Measurements from ENCODE around the gene ERP29.

Gene ERP29

DNA sequence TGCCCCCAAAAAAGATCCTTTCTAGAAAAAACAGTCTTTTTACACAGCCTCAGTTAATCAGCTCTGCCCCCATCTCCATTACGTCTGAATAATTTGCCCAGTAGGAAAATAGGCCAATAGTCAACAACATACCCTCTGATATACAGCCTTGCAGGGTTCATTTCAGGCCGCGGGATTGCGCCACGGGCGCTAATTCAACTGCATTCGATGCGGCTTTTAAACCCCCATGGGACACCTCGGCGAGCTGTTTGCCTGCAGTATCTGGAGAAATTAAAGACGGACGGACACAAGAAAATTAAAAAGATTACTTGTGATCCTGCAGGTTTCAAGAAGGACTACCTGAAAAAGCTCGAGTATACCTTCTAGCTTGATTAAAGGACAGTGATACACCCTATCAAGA, 36.1 kb downstream of the ERP29 start:
- DNase-seq, result no peak

DNA sequence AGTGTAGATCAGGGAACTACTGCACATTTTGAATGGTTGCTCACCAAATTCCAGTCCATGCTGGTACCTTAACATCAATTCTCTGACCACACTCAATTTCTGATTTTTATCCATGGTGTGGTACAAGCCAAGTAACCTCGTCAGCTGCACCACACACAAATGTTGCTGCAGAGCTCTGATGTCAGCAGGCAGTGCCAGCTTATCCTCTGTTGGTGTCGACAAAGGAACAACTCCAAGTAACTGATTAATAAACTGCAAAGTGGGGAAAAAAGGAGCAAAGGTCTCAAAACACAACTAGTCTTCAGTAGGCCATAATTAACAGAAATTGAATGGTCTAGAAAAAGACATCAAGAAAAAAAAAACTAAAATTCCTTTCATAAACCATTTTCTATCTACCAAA, 47.9 kb downstream of the ERP29 start:
- no peak for DNase-seq

DNA sequence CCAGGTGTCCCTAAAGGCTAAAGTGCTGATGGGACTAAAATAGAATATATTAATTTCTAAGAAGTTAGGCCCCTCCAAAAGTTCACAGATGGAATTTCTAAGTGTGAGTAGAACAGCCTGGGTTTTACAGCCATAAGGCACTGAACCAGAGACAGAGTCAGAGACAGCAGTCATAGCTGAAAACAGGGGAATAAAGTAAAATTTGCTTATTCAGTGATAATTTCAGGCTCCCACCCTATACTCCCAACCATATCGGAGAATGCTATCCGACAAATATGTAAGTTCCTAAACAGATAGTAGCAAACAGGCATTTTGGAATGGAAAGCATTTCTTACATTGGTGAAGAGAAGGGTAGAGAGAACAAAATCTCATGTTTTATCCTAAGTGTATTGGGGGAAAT, 50.0 kb downstream of the ERP29 start:
- no peak for DNase-seq

DNA sequence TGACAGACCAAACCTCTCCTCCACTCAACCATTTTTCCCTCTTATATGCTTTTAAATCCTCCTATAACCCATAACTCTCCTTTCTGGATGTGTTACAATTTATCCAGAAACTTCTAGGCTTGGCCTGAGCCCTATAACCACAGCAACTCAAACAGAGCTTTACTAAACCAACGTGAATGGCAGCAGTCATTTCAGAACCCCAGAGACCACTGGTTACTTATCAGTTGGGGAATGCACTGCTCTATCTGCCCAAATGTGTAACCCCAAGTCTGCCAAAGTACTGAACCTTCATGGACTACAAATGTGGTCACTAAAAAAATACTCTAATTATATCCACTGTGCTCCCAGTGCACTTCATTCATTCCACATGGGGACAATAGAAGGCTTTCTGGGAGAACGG, 53.3 kb downstream of the ERP29 start:
- DNase-seq, result no peak

Measured in DMS79 (cell line).